ENCODE results near the gene KMT5C. TPM values are rescaled to one million over a fixed set of nuclear protein-coding genes. Genes with fewer than 3 reads are reported as not detected.

The KMT5C gene
- total RNA-seq, 4 donors from 2014 or later, result 12.4 to 65.6 (median 15.9) TPM

- DNase-seq, result no peak
- Histone ChIP-seq H3K4me3 (no peak overlapping the region), H3K9me3 (no peaks in the 10 kb centered on the region), H3K27me3 (no peaks in the 10 kb centered on the region), H3K27ac (no peak overlapping the region), H3K4me1 (peaks cover 0 to 5% of the 10 kb centered on the region in 2 donors), H3K36me3 (no peaks in the 10 kb centered on the region)
- no peak for TF ChIP-seq POLR2A (IDR thresholded peaks at IDR 0.05)
- TF ChIP-seq, protein P1, sequence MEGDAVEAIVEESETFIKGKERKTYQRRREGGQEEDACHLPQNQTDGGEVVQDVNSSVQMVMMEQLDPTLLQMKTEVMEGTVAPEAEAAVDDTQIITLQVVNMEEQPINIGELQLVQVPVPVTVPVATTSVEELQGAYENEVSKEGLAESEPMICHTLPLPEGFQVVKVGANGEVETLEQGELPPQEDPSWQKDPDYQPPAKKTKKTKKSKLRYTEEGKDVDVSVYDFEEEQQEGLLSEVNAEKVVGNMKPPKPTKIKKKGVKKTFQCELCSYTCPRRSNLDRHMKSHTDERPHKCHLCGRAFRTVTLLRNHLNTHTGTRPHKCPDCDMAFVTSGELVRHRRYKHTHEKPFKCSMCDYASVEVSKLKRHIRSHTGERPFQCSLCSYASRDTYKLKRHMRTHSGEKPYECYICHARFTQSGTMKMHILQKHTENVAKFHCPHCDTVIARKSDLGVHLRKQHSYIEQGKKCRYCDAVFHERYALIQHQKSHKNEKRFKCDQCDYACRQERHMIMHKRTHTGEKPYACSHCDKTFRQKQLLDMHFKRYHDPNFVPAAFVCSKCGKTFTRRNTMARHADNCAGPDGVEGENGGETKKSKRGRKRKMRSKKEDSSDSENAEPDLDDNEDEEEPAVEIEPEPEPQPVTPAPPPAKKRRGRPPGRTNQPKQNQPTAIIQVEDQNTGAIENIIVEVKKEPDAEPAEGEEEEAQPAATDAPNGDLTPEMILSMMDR (IDR thresholded peaks at IDR 0.05), result no peak
- intact Hi-C loops (cut with DNase I; ENCODE audit: low total_unique reads), result loop anchor here (5.0 kb wide), 1 partner anchor 77 kb away; the partner anchor contains the start of gene TMEM238
Measured at GRCh38 chr19:55304980-55305379, 34.7 kb upstream of the KMT5C start.

DNA sequence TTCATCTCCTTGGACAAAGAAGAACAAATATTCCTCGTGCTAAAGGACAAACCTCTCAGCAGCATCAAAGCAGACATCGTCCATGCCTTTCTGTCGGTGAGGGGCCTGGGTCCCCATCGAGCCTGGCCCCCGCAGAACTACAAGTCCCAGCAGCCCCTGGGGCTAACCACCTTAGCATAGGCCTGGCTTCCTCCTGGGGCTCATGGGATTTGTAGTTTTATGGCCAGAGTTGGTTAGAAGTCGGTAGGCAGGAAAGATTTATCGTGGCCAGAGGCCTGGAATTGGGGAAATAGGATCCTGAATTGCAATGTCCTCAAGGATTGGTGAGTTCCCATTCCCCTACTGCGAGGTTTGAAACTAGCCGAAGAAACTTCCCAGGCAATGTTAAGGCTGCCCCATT lies 34.2 kb upstream of the KMT5C start:
- DNase-seq, result peak; percentile 31 to 46
- Histone ChIP-seq H3K36me3 (no peaks in the 10 kb centered on the region), H3K4me1 (peaks cover 0 to 5% of the 10 kb centered on the region in 2 donors), H3K27me3 (no peaks in the 10 kb centered on the region), H3K27ac (no peak overlapping the region), H3K9me3 (no peaks in the 10 kb centered on the region), H3K4me3 (no peak overlapping the region)
- intact Hi-C loops (cut with DNase I; ENCODE audit: low total_unique reads), result no loop called here
- TF ChIP-seq, protein P1 (IDR thresholded peaks at IDR 0.05), result peak in 1 of 4 experiments; percentile 6
- TF ChIP-seq POLR2A (IDR thresholded peaks at IDR 0.05), result no peak

DNA sequence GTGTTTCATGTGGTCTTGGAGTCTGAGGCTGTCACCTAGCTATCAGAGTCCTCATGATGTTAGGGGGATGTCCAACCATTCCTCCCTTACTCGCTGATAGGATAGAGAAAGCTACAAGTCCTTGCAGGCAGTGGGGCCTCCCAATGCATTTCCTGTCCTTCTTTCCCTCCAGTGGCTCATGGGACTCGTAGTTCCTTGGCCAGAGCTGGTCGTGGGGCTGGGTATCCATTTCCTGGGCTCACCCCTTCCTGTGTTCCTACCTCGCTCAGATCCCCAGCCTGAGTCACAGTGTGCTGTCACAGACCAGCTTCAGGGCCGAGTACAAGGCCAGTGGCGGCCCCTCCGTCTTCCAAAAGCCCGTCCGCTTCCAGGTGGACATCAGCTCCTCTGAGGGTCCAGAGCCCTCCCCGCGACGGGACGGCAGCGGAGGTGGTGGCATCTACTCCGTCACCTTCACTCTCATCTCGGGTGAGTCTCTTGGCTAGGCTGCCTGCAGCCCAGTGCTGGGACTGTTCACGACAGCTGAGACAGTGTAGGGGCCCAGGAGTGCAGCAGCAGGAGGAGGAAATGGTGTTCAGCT lies 33.6 kb upstream of the KMT5C start:
- no peak overlapping the region for H3K27ac ChIP-seq
- TF ChIP-seq POLR2A (IDR thresholded peaks at IDR 0.05), result no peak
- TF ChIP-seq, protein P1 (IDR thresholded peaks at IDR 0.05), result no peak
- no peak for DNase-seq
- peaks cover 0 to 5% of the 10 kb centered on the region in 2 donors for H3K4me1 ChIP-seq
- no peaks in the 10 kb centered on the region for H3K36me3 ChIP-seq
- H3K9me3 ChIP-seq, result no peaks in the 10 kb centered on the region
- intact Hi-C loops (cut with DNase I; ENCODE audit: low total_unique reads), result no loop called here
- H3K27me3 ChIP-seq, result no peaks in the 10 kb centered on the region
- no peak overlapping the region for H3K4me3 ChIP-seq

DNA sequence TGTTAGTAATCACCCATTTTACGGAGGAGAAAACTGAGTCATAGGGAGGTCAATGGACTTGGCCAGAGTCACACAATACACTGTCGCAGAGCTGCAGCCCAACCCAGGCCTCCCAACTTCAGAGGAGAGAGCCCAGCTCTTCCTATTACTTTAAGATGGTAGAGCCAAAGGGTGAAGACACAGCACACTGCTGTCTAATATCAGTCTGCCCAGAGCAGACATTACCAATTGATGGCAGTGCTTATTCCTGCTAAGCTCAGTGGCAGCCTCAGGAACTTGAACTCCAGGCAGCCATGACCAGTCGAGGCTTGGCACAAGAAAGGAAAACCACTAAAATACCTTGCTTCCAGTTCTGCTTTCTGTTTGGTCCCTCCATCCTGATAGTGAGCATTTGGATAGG lies 33.0 kb upstream of the KMT5C start:
- no peak for DNase-seq
- intact Hi-C loops (cut with DNase I; ENCODE audit: low total_unique reads), result no loop called here
- Histone ChIP-seq H3K9me3 (no peaks in the 10 kb centered on the region), H3K27me3 (no peaks in the 10 kb centered on the region), H3K27ac (no peak overlapping the region), H3K4me3 (no peak overlapping the region), H3K4me1 (peaks cover 0 to under 1% of the 10 kb centered on the region in 2 donors), H3K36me3 (no peaks in the 10 kb centered on the region)
- TF ChIP-seq, protein P1 (IDR thresholded peaks at IDR 0.05), result no peak

- no peaks in the 10 kb centered on the region for H3K27me3 ChIP-seq
- intact Hi-C loops (cut with DNase I; ENCODE audit: low total_unique reads), result no loop called here
- H3K9me3 ChIP-seq, result no peaks in the 10 kb centered on the region
- no peak overlapping the region for H3K27ac ChIP-seq
- no peak overlapping the region for H3K4me3 ChIP-seq
- H3K4me1 ChIP-seq, result no peaks in the 10 kb centered on the region
- DNase-seq, result no peak
- no peaks in the 10 kb centered on the region for H3K36me3 ChIP-seq
- TF ChIP-seq POLR2A (IDR thresholded peaks at IDR 0.05), result no peak
- TF ChIP-seq, protein P1 (IDR thresholded peaks at IDR 0.05), result no peak
Measured at GRCh38 chr19:55308281-55308680, 31.4 kb upstream of the KMT5C start.
